HG02610 (cell line): ENCODE results near the gene CXCL17.
A peak's percentile ranks its signal among the peaks of the same experiment; 100 is the strongest.
"Not testable (repeated sequence)": the region's sequence is repeated elsewhere in the genome, so short reads cannot be mapped to it uniquely, and the experiment has no call there.

Source experiments
- ATAC-seq: cut with Tn5 transposase; IDR thresholded peaks from one replicate; pipeline ENCODE4 v1.9.1; 2021; ENCODE audit warnings: mild to moderate bottlenecking, moderate library complexity; ENCODE audit not compliant: unreplicated experiment

CXCL17 gene

GRCh38 chr19:42466521-42467182 lies 23.9 kb upstream of the CXCL17 start:
- peak; percentile 7 for ATAC-seq

- ATAC-seq: peak; percentile 85
These were observed 23.1 kb upstream of the CXCL17 start for GRCh38 chr19:42465827-42466280.

- no peak for ATAC-seq
These were observed 19.1 kb upstream of the CXCL17 start for GRCh38 chr19:42461700-42462324.

GRCh38 chr19:42461231-42461630 lies 18.5 kb upstream of the CXCL17 start:
- ATAC-seq: not testable (repeated sequence)

- no peak for ATAC-seq
These were observed 17.2 kb upstream of the CXCL17 start for GRCh38 chr19:42459926-42460325.

- ATAC-seq: no peak
These were observed 12.9 kb upstream of the CXCL17 start for GRCh38 chr19:42455621-42456081.

GRCh38 chr19:42455086-42455485 lies 12.3 kb upstream of the CXCL17 start:
- ATAC-seq: no peak

- ATAC-seq: no peak
These were observed 9.8 kb upstream of the CXCL17 start for GRCh38 chr19:42452590-42452989.

- peak; percentile 72 for ATAC-seq
These were observed 7.7 kb upstream of the CXCL17 start for GRCh38 chr19:42450314-42450934.

- ATAC-seq: not testable (repeated sequence)
These were observed 5.6 kb upstream of the CXCL17 start for GRCh38 chr19:42448306-42448705.

- ATAC-seq: no peak
These were observed 3.2 kb upstream of the CXCL17 start for GRCh38 chr19:42445948-42446347.

- no peak for ATAC-seq
These were observed 1.2 kb upstream of the CXCL17 start for GRCh38 chr19:42443944-42444398.

GRCh38 chr19:42441049-42441445 lies 1.7 kb downstream of the CXCL17 start:
- no peak for ATAC-seq

GRCh38 chr19:42440357-42441048 lies 2.2 kb downstream of the CXCL17 start:
- no peak for ATAC-seq

- ATAC-seq: no peak
These were observed 6.7 kb downstream of the CXCL17 start for GRCh38 chr19:42436006-42436405.

- ATAC-seq: no peak
These were observed 7.4 kb downstream of the CXCL17 start for GRCh38 chr19:42435316-42435715.

- no peak for ATAC-seq
These were observed 9.1 kb downstream of the CXCL17 start for GRCh38 chr19:42433503-42434260.

GRCh38 chr19:42431486-42431885 lies 11.3 kb downstream of the CXCL17 start:
- no peak for ATAC-seq

GRCh38 chr19:42428676-42429075 lies 14.1 kb downstream of the CXCL17 start:
- ATAC-seq: no peak

GRCh38 chr19:42427313-42427712 lies 15.4 kb downstream of the CXCL17 start, which contains the start of gene LIPE:
LIPE (minus strand) TSS chr19:42427388; CDS start chr19:42427149, 239 bp downstream.
- ATAC-seq: no peak
